WTC11 (cell line): ENCODE measurements around the gene ADM. TPM values are rescaled to one million over a fixed set of nuclear protein-coding genes. Genes with fewer than 3 reads are reported as not detected.

Experiments
- ATAC-seq: fragments of 200-7000 bp; cut with Tn5 transposase; 2 replicates; pipeline ENCODE4 v1.10.0; 2021; ENCODE audit warnings: mild to moderate bottlenecking, moderate library complexity
- CTCF ChIA-PET: fragments of 300-600 bp; sonication (Branson Sonifier 250); formaldehyde crosslinking; loops from one replicate; lab custom pipeline; 2021; ENCODE audit warnings: antibody characterized with exemption; lab: Charles Lee
- POLR2A ChIA-PET: fragments of 350-600 bp; sonication (Branson Sonifier 250); formaldehyde crosslinking; loops from one replicate; lab custom pipeline; 2021; ENCODE audit warnings: antibody characterized with exemption; lab: Charles Lee
- DNase-seq: peaks from one replicate; pipeline ENCODE4 v3.0.0; 2021; ENCODE audit warnings: low spot score
- H3K27ac Mint-ChIP-seq: 2 replicates; pipeline ENCODE4 v1.8.0; 2021; ENCODE audit warnings: mixed read lengths
- H3K27me3 Mint-ChIP-seq: 2 replicates; pipeline ENCODE4 v1.8.0; 2021; ENCODE audit warnings: low read depth, mild to moderate bottlenecking, moderate library complexity, mixed read lengths
- H3K36me3 Mint-ChIP-seq: 2 replicates; pipeline ENCODE4 v1.8.0; 2021; ENCODE audit warnings: mixed read lengths
- H3K4me1 Mint-ChIP-seq: 2 replicates; pipeline ENCODE4 v1.8.0; 2022; ENCODE audit warnings: mixed read lengths
- H3K4me3 Mint-ChIP-seq: 2 replicates; pipeline ENCODE4 v1.8.0; 2021; ENCODE audit warnings: mild to moderate bottlenecking, moderate library complexity, mixed read lengths
- H3K9me3 Mint-ChIP-seq: 2 replicates; pipeline ENCODE4 v1.8.0; 2021; ENCODE audit warnings: mixed read lengths
- CREM ChIP-seq: sonication (generic); formaldehyde crosslinking; IDR thresholded peaks from 2 replicates; pipeline ENCODE4 v1.8.1; 2022; ENCODE audit warnings: mild to moderate bottlenecking, missing genetic modification reagents, moderate library complexity
- ESRRA ChIP-seq: sonication (generic); formaldehyde crosslinking; IDR thresholded peaks from 2 replicates; pipeline ENCODE4 v1.8.1; 2022; ENCODE audit warnings: mild to moderate bottlenecking, missing genetic modification reagents, borderline replicate concordance
- FOXK1 ChIP-seq: sonication (generic); formaldehyde crosslinking; IDR thresholded peaks from 2 replicates; pipeline ENCODE4 v1.8.0; 2022; ENCODE audit warnings: mild to moderate bottlenecking, moderate library complexity, missing genetic modification reagents
- GRHL2 ChIP-seq: fragments of 250-450 bp; sonication (Bioruptor Pico); IDR thresholded peaks from 2 replicates; pipeline ENCODE4 v1.8.0; 2022; ENCODE audit warnings: mild to moderate bottlenecking, moderate library complexity; ENCODE audit not compliant: insufficient replicate concordance, severe bottlenecking
- MXD4 ChIP-seq: fragments of 250-450 bp; sonication (Bioruptor Pico); IDR thresholded peaks from 2 replicates; pipeline ENCODE4 v1.8.0; 2021; ENCODE audit warnings: mild to moderate bottlenecking, moderate library complexity, borderline replicate concordance
- NFATC4 ChIP-seq: fragments of 250-450 bp; sonication (Bioruptor Pico); IDR thresholded peaks from 2 replicates; pipeline ENCODE4 v1.9.0; 2021; ENCODE audit warnings: mild to moderate bottlenecking
- NFYB ChIP-seq: sonication (generic); formaldehyde crosslinking; conservative IDR thresholded peaks from 2 replicates; pipeline ENCODE4 v1.8.0; 2022; ENCODE audit warnings: low read depth, missing genetic modification reagents
- NR2C2 ChIP-seq: sonication (generic); formaldehyde crosslinking; IDR thresholded peaks from 2 replicates; pipeline ENCODE4 v1.8.0; 2022; ENCODE audit warnings: mild to moderate bottlenecking, missing genetic modification reagents
- RORB ChIP-seq: fragments of 250-450 bp; sonication (Bioruptor Pico); IDR thresholded peaks from 2 replicates; pipeline ENCODE4 v1.9.0; 2021; ENCODE audit warnings: mild to moderate bottlenecking
- SMAD4 ChIP-seq: sonication (generic); formaldehyde crosslinking; IDR thresholded peaks from 2 replicates; pipeline ENCODE4 v1.8.0; 2022; ENCODE audit warnings: mild to moderate bottlenecking, missing genetic modification reagents
- TCF7 ChIP-seq: sonication (generic); formaldehyde crosslinking; IDR thresholded peaks from 2 replicates; pipeline ENCODE4 v1.8.0; 2022; ENCODE audit warnings: mild to moderate bottlenecking, low read depth, missing genetic modification reagents, moderate library complexity
- ZNF121 ChIP-seq: sonication (generic); formaldehyde crosslinking; IDR thresholded peaks from 2 replicates; pipeline ENCODE4 v1.8.0; 2023; ENCODE audit warnings: missing genetic modification reagents
- total RNA-seq: library from RNA; stranded (reverse); gene quantifications from 3 replicates; pipeline ENCODE4 v1.2.3, GENCODE V29; 2021
- TF ChIP-seq, protein P1 (sequence below): sonication (generic); formaldehyde crosslinking; IDR thresholded peaks from 2 replicates; pipeline ENCODE4 v1.8.1; 2023; ENCODE audit warnings: mild to moderate bottlenecking, moderate library complexity, missing genetic modification reagents
- TF ChIP-seq, protein P2 (sequence below): sonication (generic); formaldehyde crosslinking; IDR thresholded peaks from 2 replicates; pipeline ENCODE4 v1.8.1; 2022; ENCODE audit warnings: low read depth, mild to moderate bottlenecking, moderate library complexity, missing genetic modification reagents, borderline replicate concordance
- TF ChIP-seq, protein P3 (sequence below): sonication (generic); formaldehyde crosslinking; IDR thresholded peaks from 2 replicates; pipeline ENCODE4 v1.8.1; 2023; ENCODE audit warnings: mild to moderate bottlenecking, missing genetic modification reagents, borderline replicate concordance
- TF ChIP-seq, protein P4 (sequence below): sonication (generic); formaldehyde crosslinking; IDR thresholded peaks from 2 replicates; pipeline ENCODE4 v1.8.1; 2023; ENCODE audit warnings: mild to moderate bottlenecking, missing genetic modification reagents, moderate library complexity
- TF ChIP-seq, protein P5 (sequence below): sonication (generic); formaldehyde crosslinking; IDR thresholded peaks from 2 replicates; pipeline ENCODE4 v1.8.0; 2022; ENCODE audit warnings: missing genetic modification reagents
- TF ChIP-seq, protein P6 (sequence below): sonication (generic); formaldehyde crosslinking; IDR thresholded peaks from 2 replicates; pipeline ENCODE4 v1.8.0; 2023; ENCODE audit warnings: missing genetic modification reagents, mild to moderate bottlenecking, borderline replicate concordance

Gene ADM
- total RNA-seq, 1 experiment from 2014 or later, result 18.7 TPM

DNA sequence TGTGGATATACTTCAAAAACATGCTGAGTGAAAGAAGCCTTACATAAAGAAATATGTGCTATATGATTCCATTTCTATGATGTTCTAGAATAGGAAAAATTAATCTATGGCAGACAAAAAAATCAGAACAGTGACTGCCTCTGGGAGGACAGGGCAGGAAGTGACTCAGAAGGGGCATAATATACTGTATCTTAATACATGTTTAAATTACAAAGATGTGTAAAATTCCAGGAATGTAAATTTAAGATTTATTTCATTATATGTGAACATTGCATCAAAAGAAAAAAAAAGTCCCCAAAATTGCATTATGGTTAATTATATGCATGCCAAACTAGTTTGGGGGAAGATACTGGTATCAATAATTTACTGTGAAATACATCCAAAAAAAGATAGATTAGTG, 43.1 kb upstream of the ADM start:
- no peak for DNase-seq
- Mint-ChIP-seq H3K4me3 (no peak overlapping the region), H3K27ac (no peak overlapping the region), H3K4me1 (peaks cover 24% of the 10 kb centered on the region), H3K27me3 (no peaks in the 10 kb centered on the region), H3K9me3 (peaks cover 7% of the 10 kb centered on the region), H3K36me3 (peaks cover 5% of the 10 kb centered on the region)
- ChIA-PET POLR2A (no interaction called here), CTCF (no interaction called here)
- TF ChIP-seq ZNF121 (CRISPR knock-in tag) (no peak), RORB (CRISPR knock-in tag) (no peak), FOXK1 (CRISPR knock-in tag) (no peak), ESRRA (CRISPR knock-in tag) (no peak)
- TF ChIP-seq, protein P1, sequence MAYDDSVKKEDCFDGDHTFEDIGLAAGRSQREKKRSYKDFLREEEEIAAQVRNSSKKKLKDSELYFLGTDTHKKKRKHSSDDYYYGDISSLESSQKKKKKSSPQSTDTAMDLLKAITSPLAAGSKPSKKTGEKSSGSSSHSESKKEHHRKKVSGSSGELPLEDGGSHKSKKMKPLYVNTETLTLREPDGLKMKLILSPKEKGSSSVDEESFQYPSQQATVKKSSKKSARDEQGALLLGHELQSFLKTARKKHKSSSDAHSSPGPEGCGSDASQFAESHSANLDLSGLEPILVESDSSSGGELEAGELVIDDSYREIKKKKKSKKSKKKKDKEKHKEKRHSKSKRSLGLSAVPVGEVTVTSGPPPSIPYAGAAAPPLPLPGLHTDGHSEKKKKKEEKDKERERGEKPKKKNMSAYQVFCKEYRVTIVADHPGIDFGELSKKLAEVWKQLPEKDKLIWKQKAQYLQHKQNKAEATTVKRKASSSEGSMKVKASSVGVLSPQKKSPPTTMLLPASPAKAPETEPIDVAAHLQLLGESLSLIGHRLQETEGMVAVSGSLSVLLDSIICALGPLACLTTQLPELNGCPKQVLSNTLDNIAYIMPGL (CRISPR knock-in tag), result no peak
- ATAC-seq, result no peak

DNA sequence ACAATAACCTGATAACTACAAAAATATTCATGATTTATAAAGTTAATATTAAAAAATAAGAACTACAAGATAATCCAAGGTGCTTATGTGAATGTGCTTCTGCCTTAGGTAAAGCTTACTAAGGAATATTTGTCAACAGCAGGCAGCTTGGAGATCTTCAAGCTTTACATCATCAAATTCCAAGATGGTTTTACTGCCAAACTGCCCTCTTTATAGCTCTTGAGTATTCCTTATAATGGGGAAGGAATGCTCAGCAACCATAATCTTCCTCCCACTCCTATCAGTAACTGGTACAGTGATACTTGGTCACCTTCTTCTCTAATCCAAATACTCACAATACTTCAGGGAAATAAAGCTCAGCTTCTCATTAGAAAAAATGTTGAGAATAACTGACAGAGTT, 40.9 kb upstream of the ADM start:
- no peaks in the 10 kb centered on the region for H3K27me3 Mint-ChIP-seq
- DNase-seq (no peak), ATAC-seq (no peak)
- no peak overlapping the region for H3K4me3 Mint-ChIP-seq
- H3K27ac Mint-ChIP-seq, result no peak overlapping the region
- H3K36me3 Mint-ChIP-seq, result peaks cover 5% of the 10 kb centered on the region
- H3K4me1 Mint-ChIP-seq, result peaks cover 12% of the 10 kb centered on the region
- CTCF ChIA-PET, result no interaction called here
- POLR2A ChIA-PET, result no interaction called here
- H3K9me3 Mint-ChIP-seq, result peaks cover 7% of the 10 kb centered on the region
- TF ChIP-seq, protein P2, sequence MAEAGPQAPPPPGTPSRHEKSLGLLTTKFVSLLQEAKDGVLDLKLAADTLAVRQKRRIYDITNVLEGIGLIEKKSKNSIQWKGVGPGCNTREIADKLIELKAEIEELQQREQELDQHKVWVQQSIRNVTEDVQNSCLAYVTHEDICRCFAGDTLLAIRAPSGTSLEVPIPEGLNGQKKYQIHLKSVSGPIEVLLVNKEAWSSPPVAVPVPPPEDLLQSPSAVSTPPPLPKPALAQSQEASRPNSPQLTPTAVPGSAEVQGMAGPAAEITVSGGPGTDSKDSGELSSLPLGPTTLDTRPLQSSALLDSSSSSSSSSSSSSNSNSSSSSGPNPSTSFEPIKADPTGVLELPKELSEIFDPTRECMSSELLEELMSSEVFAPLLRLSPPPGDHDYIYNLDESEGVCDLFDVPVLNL (CRISPR knock-in tag), result no peak
- TF ChIP-seq, protein P3, sequence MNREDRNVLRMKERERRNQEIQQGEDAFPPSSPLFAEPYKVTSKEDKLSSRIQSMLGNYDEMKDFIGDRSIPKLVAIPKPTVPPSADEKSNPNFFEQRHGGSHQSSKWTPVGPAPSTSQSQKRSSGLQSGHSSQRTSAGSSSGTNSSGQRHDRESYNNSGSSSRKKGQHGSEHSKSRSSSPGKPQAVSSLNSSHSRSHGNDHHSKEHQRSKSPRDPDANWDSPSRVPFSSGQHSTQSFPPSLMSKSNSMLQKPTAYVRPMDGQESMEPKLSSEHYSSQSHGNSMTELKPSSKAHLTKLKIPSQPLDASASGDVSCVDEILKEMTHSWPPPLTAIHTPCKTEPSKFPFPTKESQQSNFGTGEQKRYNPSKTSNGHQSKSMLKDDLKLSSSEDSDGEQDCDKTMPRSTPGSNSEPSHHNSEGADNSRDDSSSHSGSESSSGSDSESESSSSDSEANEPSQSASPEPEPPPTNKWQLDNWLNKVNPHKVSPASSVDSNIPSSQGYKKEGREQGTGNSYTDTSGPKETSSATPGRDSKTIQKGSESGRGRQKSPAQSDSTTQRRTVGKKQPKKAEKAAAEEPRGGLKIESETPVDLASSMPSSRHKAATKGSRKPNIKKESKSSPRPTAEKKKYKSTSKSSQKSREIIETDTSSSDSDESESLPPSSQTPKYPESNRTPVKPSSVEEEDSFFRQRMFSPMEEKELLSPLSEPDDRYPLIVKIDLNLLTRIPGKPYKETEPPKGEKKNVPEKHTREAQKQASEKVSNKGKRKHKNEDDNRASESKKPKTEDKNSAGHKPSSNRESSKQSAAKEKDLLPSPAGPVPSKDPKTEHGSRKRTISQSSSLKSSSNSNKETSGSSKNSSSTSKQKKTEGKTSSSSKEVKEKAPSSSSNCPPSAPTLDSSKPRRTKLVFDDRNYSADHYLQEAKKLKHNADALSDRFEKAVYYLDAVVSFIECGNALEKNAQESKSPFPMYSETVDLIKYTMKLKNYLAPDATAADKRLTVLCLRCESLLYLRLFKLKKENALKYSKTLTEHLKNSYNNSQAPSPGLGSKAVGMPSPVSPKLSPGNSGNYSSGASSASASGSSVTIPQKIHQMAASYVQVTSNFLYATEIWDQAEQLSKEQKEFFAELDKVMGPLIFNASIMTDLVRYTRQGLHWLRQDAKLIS (CRISPR knock-in tag), result no peak
- TF ChIP-seq MXD4 (CRISPR knock-in tag) (no peak), NFYB (no peak), CREM (CRISPR knock-in tag) (no peak), NR2C2 (no peak), GRHL2 (CRISPR knock-in tag) (no peak), SMAD4 (CRISPR knock-in tag) (no peak), NFATC4 (CRISPR knock-in tag) (no peak), TCF7 (CRISPR knock-in tag) (no peak)
- TF ChIP-seq, protein P4, sequence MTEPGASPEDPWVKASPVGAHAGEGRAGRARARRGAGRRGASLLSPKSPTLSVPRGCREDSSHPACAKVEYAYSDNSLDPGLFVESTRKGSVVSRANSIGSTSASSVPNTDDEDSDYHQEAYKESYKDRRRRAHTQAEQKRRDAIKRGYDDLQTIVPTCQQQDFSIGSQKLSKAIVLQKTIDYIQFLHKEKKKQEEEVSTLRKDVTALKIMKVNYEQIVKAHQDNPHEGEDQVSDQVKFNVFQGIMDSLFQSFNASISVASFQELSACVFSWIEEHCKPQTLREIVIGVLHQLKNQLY (CRISPR knock-in tag), result no peak
- TF ChIP-seq, protein P5, sequence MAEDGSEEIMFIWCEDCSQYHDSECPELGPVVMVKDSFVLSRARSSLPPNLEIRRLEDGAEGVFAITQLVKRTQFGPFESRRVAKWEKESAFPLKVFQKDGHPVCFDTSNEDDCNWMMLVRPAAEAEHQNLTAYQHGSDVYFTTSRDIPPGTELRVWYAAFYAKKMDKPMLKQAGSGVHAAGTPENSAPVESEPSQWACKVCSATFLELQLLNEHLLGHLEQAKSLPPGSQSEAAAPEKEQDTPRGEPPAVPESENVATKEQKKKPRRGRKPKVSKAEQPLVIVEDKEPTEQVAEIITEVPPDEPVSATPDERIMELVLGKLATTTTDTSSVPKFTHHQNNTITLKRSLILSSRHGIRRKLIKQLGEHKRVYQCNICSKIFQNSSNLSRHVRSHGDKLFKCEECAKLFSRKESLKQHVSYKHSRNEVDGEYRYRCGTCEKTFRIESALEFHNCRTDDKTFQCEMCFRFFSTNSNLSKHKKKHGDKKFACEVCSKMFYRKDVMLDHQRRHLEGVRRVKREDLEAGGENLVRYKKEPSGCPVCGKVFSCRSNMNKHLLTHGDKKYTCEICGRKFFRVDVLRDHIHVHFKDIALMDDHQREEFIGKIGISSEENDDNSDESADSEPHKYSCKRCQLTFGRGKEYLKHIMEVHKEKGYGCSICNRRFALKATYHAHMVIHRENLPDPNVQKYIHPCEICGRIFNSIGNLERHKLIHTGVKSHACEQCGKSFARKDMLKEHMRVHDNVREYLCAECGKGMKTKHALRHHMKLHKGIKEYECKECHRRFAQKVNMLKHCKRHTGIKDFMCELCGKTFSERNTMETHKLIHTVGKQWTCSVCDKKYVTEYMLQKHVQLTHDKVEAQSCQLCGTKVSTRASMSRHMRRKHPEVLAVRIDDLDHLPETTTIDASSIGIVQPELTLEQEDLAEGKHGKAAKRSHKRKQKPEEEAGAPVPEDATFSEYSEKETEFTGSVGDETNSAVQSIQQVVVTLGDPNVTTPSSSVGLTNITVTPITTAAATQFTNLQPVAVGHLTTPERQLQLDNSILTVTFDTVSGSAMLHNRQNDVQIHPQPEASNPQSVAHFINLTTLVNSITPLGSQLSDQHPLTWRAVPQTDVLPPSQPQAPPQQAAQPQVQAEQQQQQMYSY (CRISPR knock-in tag), result no peak
- TF ChIP-seq, protein P6, sequence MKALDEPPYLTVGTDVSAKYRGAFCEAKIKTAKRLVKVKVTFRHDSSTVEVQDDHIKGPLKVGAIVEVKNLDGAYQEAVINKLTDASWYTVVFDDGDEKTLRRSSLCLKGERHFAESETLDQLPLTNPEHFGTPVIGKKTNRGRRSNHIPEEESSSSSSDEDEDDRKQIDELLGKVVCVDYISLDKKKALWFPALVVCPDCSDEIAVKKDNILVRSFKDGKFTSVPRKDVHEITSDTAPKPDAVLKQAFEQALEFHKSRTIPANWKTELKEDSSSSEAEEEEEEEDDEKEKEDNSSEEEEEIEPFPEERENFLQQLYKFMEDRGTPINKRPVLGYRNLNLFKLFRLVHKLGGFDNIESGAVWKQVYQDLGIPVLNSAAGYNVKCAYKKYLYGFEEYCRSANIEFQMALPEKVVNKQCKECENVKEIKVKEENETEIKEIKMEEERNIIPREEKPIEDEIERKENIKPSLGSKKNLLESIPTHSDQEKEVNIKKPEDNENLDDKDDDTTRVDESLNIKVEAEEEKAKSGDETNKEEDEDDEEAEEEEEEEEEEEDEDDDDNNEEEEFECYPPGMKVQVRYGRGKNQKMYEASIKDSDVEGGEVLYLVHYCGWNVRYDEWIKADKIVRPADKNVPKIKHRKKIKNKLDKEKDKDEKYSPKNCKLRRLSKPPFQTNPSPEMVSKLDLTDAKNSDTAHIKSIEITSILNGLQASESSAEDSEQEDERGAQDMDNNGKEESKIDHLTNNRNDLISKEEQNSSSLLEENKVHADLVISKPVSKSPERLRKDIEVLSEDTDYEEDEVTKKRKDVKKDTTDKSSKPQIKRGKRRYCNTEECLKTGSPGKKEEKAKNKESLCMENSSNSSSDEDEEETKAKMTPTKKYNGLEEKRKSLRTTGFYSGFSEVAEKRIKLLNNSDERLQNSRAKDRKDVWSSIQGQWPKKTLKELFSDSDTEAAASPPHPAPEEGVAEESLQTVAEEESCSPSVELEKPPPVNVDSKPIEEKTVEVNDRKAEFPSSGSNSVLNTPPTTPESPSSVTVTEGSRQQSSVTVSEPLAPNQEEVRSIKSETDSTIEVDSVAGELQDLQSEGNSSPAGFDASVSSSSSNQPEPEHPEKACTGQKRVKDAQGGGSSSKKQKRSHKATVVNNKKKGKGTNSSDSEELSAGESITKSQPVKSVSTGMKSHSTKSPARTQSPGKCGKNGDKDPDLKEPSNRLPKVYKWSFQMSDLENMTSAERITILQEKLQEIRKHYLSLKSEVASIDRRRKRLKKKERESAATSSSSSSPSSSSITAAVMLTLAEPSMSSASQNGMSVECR (CRISPR knock-in tag), result no peak
- TF ChIP-seq, protein P1 (CRISPR knock-in tag), result no peak
